Neural cell (in vitro differentiated cells): ENCODE results near the gene SLC22A5. TPM values are rescaled to one million over a fixed set of nuclear protein-coding genes. Genes with fewer than 3 reads are reported as not detected.

Experiments
- H2AFZ ChIP-seq: fragments of 200-600, 300-800 bp; sonication (generic), shearing (Covaris generic); 2 replicates; pipeline ENCODE4 v1.6.0; 2014; ENCODE audit warnings: low read depth, mild to moderate bottlenecking, antibody characterized with exemption, low read length, moderate library complexity
- H3F3A ChIP-seq: fragments of 200-600 bp; shearing (Covaris generic); 2 replicates; pipeline ENCODE4 v1.6.1; 2016; ENCODE audit warnings: mild to moderate bottlenecking, moderate library complexity, mixed read lengths, antibody characterized with exemption, low read length; ENCODE audit not compliant: insufficient read depth, poor library complexity, severe bottlenecking
- H3K27ac ChIP-seq: fragments of 200-600, 300-800 bp; sonication (generic), shearing (Covaris generic); 2 replicates; pipeline ENCODE4 v1.5.1; 2014; ENCODE audit warnings: mild to moderate bottlenecking, low read length, moderate library complexity
- H3K27me3 ChIP-seq: fragments of 300-800, 200-600 bp; sonication (generic), shearing (Covaris generic); 2 replicates; pipeline ENCODE4 v1.6.0; 2014; ENCODE audit warnings: mild to moderate bottlenecking, low read depth, low read length, moderate library complexity; ENCODE audit not compliant: insufficient read depth
- H3K36me3 ChIP-seq: fragments of 300-800, 200-600 bp; sonication (generic), shearing (Covaris generic); 2 replicates; pipeline ENCODE4 v1.5.1; 2014; ENCODE audit warnings: mild to moderate bottlenecking, antibody characterized with exemption, low read length, moderate library complexity; ENCODE audit not compliant: insufficient read depth
- H3K4me2 ChIP-seq: fragments of 300-800, 200-600 bp; sonication (generic), shearing (Covaris generic); 2 replicates; pipeline ENCODE4 v1.6.0; 2014; ENCODE audit warnings: mild to moderate bottlenecking, low read length
- H3K4me3 ChIP-seq: fragments of 300-800, 200-600 bp; sonication (generic), shearing (Covaris generic); 2 replicates; pipeline ENCODE4 v1.5.1; 2014; ENCODE audit warnings: mild to moderate bottlenecking, low read length, moderate library complexity
- H3K79me2 ChIP-seq: fragments of 200-600 bp; shearing (Covaris generic); replicated peaks from 2 replicates; pipeline ENCODE4 v1.6.0; 2014; ENCODE audit warnings: mild to moderate bottlenecking, low read length, moderate library complexity; ENCODE audit not compliant: insufficient read depth
- H3K9ac ChIP-seq: fragments of 300-800, 200-600 bp; sonication (generic), shearing (Covaris generic); 2 replicates; pipeline ENCODE4 v1.6.1; 2016; ENCODE audit warnings: mild to moderate bottlenecking, low read length, mixed read lengths
- H3K9me2 ChIP-seq: fragments of 200-600 bp; shearing (Covaris generic); 2 replicates; pipeline ENCODE4 v1.6.1; 2016; ENCODE audit warnings: mild to moderate bottlenecking, low read length, mixed read lengths; ENCODE audit not compliant: insufficient read depth
- H3K9me3 ChIP-seq: fragments of 200-600, 300-800 bp; sonication (generic), shearing (Covaris generic); 2 replicates; pipeline ENCODE4 v1.6.1; 2016; ENCODE audit warnings: mild to moderate bottlenecking, mixed run types, low read length, moderate library complexity, mixed read lengths
- H4K20me1 ChIP-seq: fragments of 200-600 bp; shearing (Covaris generic); 2 replicates; pipeline ENCODE4 v1.6.1; 2016; ENCODE audit warnings: mild to moderate bottlenecking, mixed run types; ENCODE audit not compliant: insufficient read depth
- CTCF ChIP-seq: fragments of 450-650 bp; IDR thresholded peaks from 2 replicates; pipeline ENCODE4 v1.5.1; 2014; ENCODE audit warnings: antibody characterized with exemption, mild to moderate bottlenecking, moderate library complexity; ENCODE audit not compliant: poor library complexity, severe bottlenecking
- EP300 ChIP-seq: fragments of 450-650 bp; conservative IDR thresholded peaks from 2 replicates; pipeline ENCODE4 v1.6.1; 2014; ENCODE audit warnings: antibody characterized with exemption, mild to moderate bottlenecking, moderate library complexity; ENCODE audit not compliant: poor library complexity, severe bottlenecking
- EZH2 ChIP-seq: fragments of 200-600, 300-800 bp; shearing (Covaris generic), sonication (generic); IDR thresholded peaks from 2 replicates; pipeline ENCODE4 v1.6.1; 2014; ENCODE audit warnings: antibody characterized with exemption, low read length, borderline replicate concordance, mild to moderate bottlenecking; ENCODE audit not compliant: insufficient read depth, poor library complexity, severe bottlenecking
- MXI1 ChIP-seq: fragments of 450-650 bp; conservative IDR thresholded peaks from 2 replicates; pipeline ENCODE4 v1.6.1; 2014; ENCODE audit warnings: antibody characterized with exemption, mild to moderate bottlenecking; ENCODE audit not compliant: poor library complexity, severe bottlenecking
- POLR2AphosphoS5 ChIP-seq: IDR thresholded peaks from 2 replicates; pipeline ENCODE4 v1.6.1; 2012
- RAD21 ChIP-seq: fragments of 450-650 bp; conservative IDR thresholded peaks from 2 replicates; pipeline ENCODE4 v1.6.1; 2014; ENCODE audit warnings: antibody characterized with exemption, mild to moderate bottlenecking, moderate library complexity
- REST ChIP-seq: IDR thresholded peaks from 2 replicates; pipeline ENCODE4 v1.6.1; 2012; ENCODE audit warnings: borderline replicate concordance
- SMC3 ChIP-seq: fragments of 450-650 bp; conservative IDR thresholded peaks from 2 replicates; pipeline ENCODE4 v1.6.1; 2014; ENCODE audit warnings: antibody characterized with exemption, mild to moderate bottlenecking, moderate library complexity; ENCODE audit not compliant: poor library complexity
- TAF1 ChIP-seq: IDR thresholded peaks from 2 replicates; pipeline ENCODE4 v1.6.1; 2012; ENCODE audit warnings: low read depth
- polyA plus RNA-seq: library from polyadenylated mRNA; depleted of rRNA; stranded (reverse); fragments of >200 nt; gene quantifications from 2 replicates; pipeline ENCODE4 v1.2.3, GENCODE V29; 2014

SLC22A5 gene
- polyA plus RNA-seq, 1 donor from 2014 or later: 5.5 TPM

GRCh38 chr5:132372127-132372526 is 2.6 kb downstream of the SLC22A5 start:
- Histone ChIP-seq H3K79me2 (no peaks in the 10 kb centered on the region), H3K4me3 (no peak overlapping the region), H3K4me2 (no peak overlapping the region), H3F3A (no peaks in the 10 kb centered on the region), H3K9ac (no peak overlapping the region), H4K20me1 (no peaks in the 10 kb centered on the region), H3K36me3 (no peaks in the 10 kb centered on the region), H2AFZ (no peak overlapping the region), H3K9me3 (no peaks in the 10 kb centered on the region), H3K9me2 (no peaks in the 10 kb centered on the region), H3K27me3 (no peaks in the 10 kb centered on the region), H3K27ac (no peak overlapping the region)
- TF ChIP-seq RAD21 (no peak), TAF1 (no peak), EZH2 (no peak), MXI1 (no peak), CTCF (no peak), SMC3 (no peak), EP300 (no peak), REST (no peak), POLR2AphosphoS5 (no peak)

- Histone ChIP-seq H3K27me3 (no peaks in the 10 kb centered on the region), H3K79me2 (no peaks in the 10 kb centered on the region), H3K27ac (no peak overlapping the region), H3K4me3 (no peak overlapping the region), H3K36me3 (no peaks in the 10 kb centered on the region), H3F3A (no peaks in the 10 kb centered on the region), H3K9ac (no peak overlapping the region), H3K9me2 (no peaks in the 10 kb centered on the region), H4K20me1 (no peaks in the 10 kb centered on the region), H3K9me3 (no peaks in the 10 kb centered on the region), H3K4me2 (no peak overlapping the region), H2AFZ (no peak overlapping the region)
- no peak for TF ChIP-seq CTCF
Observed at GRCh38 chr5:132372542-132372941, 3.0 kb downstream of the SLC22A5 start.
